Naive thymus-derived CD4-positive, alpha-beta T cell (primary cell): Measurements from ENCODE around the gene GFI1. TPM values are rescaled to one million over a fixed set of nuclear protein-coding genes. Genes with fewer than 3 reads are reported as not detected.

Source experiments
- ATAC-seq: fragments of 150-1000 bp; cut with Tn5 transposase; 2 replicates; pipeline ENCODE4 v1.10.0; 2021; ENCODE audit warnings: mild to moderate bottlenecking, moderate library complexity
- CTCF ChIA-PET: fragments of 350-600 bp; sonication (Branson Sonifier 250); formaldehyde crosslinking; loops from one replicate; lab custom pipeline; 2021; ENCODE audit warnings: antibody characterized with exemption; lab: Charles Lee
- POLR2A ChIA-PET: fragments of 350-600 bp; sonication (Branson Sonifier 250); formaldehyde crosslinking; loops from one replicate; lab custom pipeline; 2021; ENCODE audit warnings: antibody characterized with exemption, inconsistent platforms; lab: Charles Lee
- DNase-seq, 9 donors: peaks; one replicate each; pipeline versions ENCODE4 v3.0.0 to v3.0.0-alpha.2; 2020 to 2022; ENCODE audit warnings: mixed read lengths in 1 of 9
- H3K27ac ChIP-seq: one replicate; pipeline ENCODE4 v1.7.0; 2013; ENCODE audit warnings: mild to moderate bottlenecking, low read depth, low read length, moderate library complexity
- H3K27me3 ChIP-seq, 2 donors: one replicate each; pipeline ENCODE4 v1.7.0; 2013; ENCODE audit warnings: low read length in 2 of 2, mild to moderate bottlenecking in 2 of 2, moderate library complexity in 2 of 2; ENCODE audit not compliant: control insufficient read depth in 2 of 2, insufficient read depth in 2 of 2
- H3K36me3 ChIP-seq, 3 experiments: 1 replicate in 2 of 3; 2 replicates in 1 of 3; pipeline ENCODE4 v1.7.0; 2013; ENCODE audit warnings: low read length in 3 of 3, mild to moderate bottlenecking in 3 of 3, moderate library complexity in 1 of 3; ENCODE audit not compliant: insufficient read depth in 3 of 3, control insufficient read depth in 2 of 3
- H3K4me1 ChIP-seq, 2 donors: one replicate each; pipeline ENCODE4 v1.7.0; 2013; ENCODE audit warnings: low read length in 2 of 2, mild to moderate bottlenecking in 2 of 2, moderate library complexity in 1 of 2; ENCODE audit not compliant: control insufficient read depth in 2 of 2, insufficient read depth in 2 of 2
- H3K4me3 ChIP-seq: 2 replicates; pipeline ENCODE4 v1.7.0; 2013; ENCODE audit warnings: mild to moderate bottlenecking, low read length
- H3K9me3 ChIP-seq, 3 experiments: 1 replicate in 2 of 3; 2 replicates in 1 of 3; pipeline ENCODE4 v1.7.0; 2013; ENCODE audit warnings: low read length in 3 of 3; ENCODE audit not compliant: control insufficient read depth in 2 of 3
- H3K27ac Mint-ChIP-seq, 9 donors: one replicate each; pipeline ENCODE4 v1.8.0; 2020 to 2022; ENCODE audit warnings: mixed read lengths in 9 of 9, mild to moderate bottlenecking in 8 of 9, moderate library complexity in 5 of 9, inconsistent platforms in 2 of 9
- H3K27me3 Mint-ChIP-seq, 5 donors: one replicate each; pipeline ENCODE4 v1.8.0; 2021 to 2022; ENCODE audit warnings: mixed read lengths in 5 of 5, mild to moderate bottlenecking in 1 of 5
- H3K36me3 Mint-ChIP-seq, 5 donors: one replicate each; pipeline ENCODE4 v1.8.0; 2020 to 2022; ENCODE audit warnings: mixed read lengths in 5 of 5, mild to moderate bottlenecking in 3 of 5, inconsistent platforms in 1 of 5
- H3K4me1 Mint-ChIP-seq, 7 donors: one replicate each; pipeline ENCODE4 v1.8.0; 2020 to 2022; ENCODE audit warnings: mixed read lengths in 7 of 7, mild to moderate bottlenecking in 3 of 7, inconsistent platforms in 1 of 7
- H3K4me3 Mint-ChIP-seq, 10 donors: one replicate each; pipeline ENCODE4 v1.8.0; 2020 to 2022; ENCODE audit warnings: mild to moderate bottlenecking in 10 of 10, mixed read lengths in 10 of 10, moderate library complexity in 6 of 10, inconsistent platforms in 2 of 10
- H3K9me3 Mint-ChIP-seq, 11 donors: one replicate each; pipeline ENCODE4 v1.8.0; 2020 to 2022; ENCODE audit warnings: mixed read lengths in 11 of 11, mild to moderate bottlenecking in 4 of 11, inconsistent platforms in 1 of 11, moderate library complexity in 1 of 11
- intact Hi-C, 2 donors: fragments of 100-400 bp; cut with micrococcal nuclease; formaldehyde crosslinking; loops; one replicate each; pipeline ENCODE4 v1.15.1; 2023
- polyA plus RNA-seq, 2 donors: library from polyadenylated mRNA; unstranded; fragments of 300-500 nt; fragmentation: Illumina TruSeq; gene quantifications; one replicate each; pipeline ENCODE4 v1.2.3, GENCODE V29; 2021
- total RNA-seq, 6 experiments: library from RNA in 5 of 6; stranded (reverse) in 5 of 6; gene quantifications; 1 replicate in 5 of 6; 2 replicates in 1 of 6; pipeline ENCODE4 v1.2.3 and lab custom pipeline; 2021 to 2026

GFI1 gene
- total and polyA plus RNA-seq, 7 experiments from 2014 or later: 3.3 to 78.8 (median 13.8) TPM

DNA sequence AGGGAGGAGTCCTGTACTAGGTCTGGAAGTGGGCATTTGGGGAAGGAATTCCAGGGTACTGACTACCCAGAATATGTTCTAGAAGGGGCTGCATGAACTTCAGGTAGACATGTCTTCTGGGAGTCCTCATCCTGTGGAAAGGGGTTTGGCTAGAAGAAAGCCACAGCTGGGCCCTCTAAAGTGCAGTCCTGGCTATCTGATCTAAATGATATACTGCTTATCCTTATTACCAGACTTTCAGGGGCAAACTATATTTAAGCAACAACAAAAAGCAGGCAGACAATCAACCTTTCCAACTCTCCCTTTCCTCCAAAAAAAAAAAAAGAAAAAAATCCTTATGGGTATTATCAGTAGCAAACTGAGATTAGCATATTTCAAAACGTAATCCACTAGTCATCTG, 29.8 kb upstream of the GFI1 start:
- ChIA-PET POLR2A (no interaction called here), CTCF (no interaction called here)
- H3K9me3 Mint-ChIP-seq: peaks cover 0 to 6% (median 0%) of the 10 kb centered on the region in 11 donors
- peaks cover 0 to 12% (median 4%) of the 10 kb centered on the region in 5 donors for H3K36me3 Mint-ChIP-seq
- Histone ChIP-seq H3K36me3 (no peaks in the 10 kb centered on the region), H3K27me3 (no peaks in the 10 kb centered on the region), H3K4me1 (no peaks in the 10 kb centered on the region), H3K4me3 (no peak overlapping the region), H3K9me3 (no peaks in the 10 kb centered on the region), H3K27ac (no peak overlapping the region)
- intact Hi-C loops: no loop called here
- no peak for DNase-seq
- peaks cover 0 to 47% (median 3%) of the 10 kb centered on the region in 7 donors for H3K4me1 Mint-ChIP-seq
- no peak overlapping the region for H3K4me3 Mint-ChIP-seq
- no peak for ATAC-seq
- no peaks in the 10 kb centered on the region for H3K27me3 Mint-ChIP-seq
- H3K27ac Mint-ChIP-seq: no peak overlapping the region

DNA sequence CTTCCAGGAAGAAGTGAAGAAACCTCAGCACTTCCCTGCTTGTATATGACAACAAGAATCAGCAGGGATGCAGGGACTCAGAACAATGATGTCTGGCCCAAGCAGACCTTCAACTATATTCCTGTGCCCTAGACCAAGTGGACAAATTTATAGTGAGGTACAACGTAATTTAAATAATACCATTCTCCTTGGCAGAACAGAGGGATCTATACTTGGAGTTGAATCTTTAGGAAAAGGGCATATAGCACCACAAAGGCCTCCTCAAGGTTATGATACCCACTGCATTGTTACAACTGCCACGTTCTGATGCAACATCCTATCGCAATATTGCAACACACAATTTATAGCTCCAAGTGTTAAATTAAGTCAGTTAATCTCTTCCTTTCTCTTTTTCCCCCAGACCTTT, 29.1 kb upstream of the GFI1 start:
- H3K27ac Mint-ChIP-seq: peak overlapping the region in 1 of 9 donors; percentile 61
- POLR2A ChIA-PET: no interaction called here

DNA sequence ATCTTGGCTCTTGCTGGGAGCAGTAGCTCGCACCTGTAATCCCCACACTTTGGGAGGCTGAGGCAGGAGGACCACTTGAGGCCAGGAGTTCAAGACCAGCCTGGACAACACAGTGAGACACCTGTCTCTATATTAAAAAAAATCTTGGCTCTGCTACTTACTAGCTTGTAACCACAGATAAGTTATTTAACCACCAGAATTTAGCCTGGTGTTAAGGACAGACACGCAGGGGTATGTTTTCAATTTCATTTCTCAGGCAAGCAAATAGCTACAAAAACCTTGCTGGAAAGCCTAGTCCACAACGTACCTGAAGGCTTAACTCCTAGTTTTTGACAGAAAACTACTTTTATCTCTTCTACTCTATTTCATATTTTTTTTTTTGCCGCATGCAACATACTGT, 24.8 kb upstream of the GFI1 start:
- intact Hi-C loops: no loop called here
- Histone ChIP-seq H3K27me3 (no peaks in the 10 kb centered on the region), H3K27ac (no peak overlapping the region), H3K36me3 (no peaks in the 10 kb centered on the region), H3K4me3 (no peak overlapping the region), H3K4me1 (no peaks in the 10 kb centered on the region), H3K9me3 (no peaks in the 10 kb centered on the region)
- ATAC-seq (no peak), DNase-seq (no peak)
- H3K27ac Mint-ChIP-seq: no peak overlapping the region
- H3K27me3 Mint-ChIP-seq: no peaks in the 10 kb centered on the region
- peaks cover 0 to 2% (median 0%) of the 10 kb centered on the region in 11 donors for H3K9me3 Mint-ChIP-seq
- H3K36me3 Mint-ChIP-seq: peaks cover 0 to 5% (median 0%) of the 10 kb centered on the region in 5 donors
- POLR2A ChIA-PET: no interaction called here
- H3K4me3 Mint-ChIP-seq: no peak overlapping the region
- CTCF ChIA-PET: interaction anchor here (1.5 kb wide), 1 partner anchor 27 kb away, joined by 4 read pairs; no protein-coding TSS in a partner anchor
- peaks cover 0 to 37% (median 0%) of the 10 kb centered on the region in 7 donors for H3K4me1 Mint-ChIP-seq

More for the DNA sequence above, 29.1 kb upstream of the GFI1 start:
- H3K4me3 ChIP-seq: no peak overlapping the region
- H3K4me1 Mint-ChIP-seq: peaks cover 0 to 51% (median 3%) of the 10 kb centered on the region in 7 donors
- intact Hi-C loops: no loop called here
- peaks cover 0 to 6% (median 0%) of the 10 kb centered on the region in 11 donors for H3K9me3 Mint-ChIP-seq
- CTCF ChIA-PET: no interaction called here
- H3K27me3 Mint-ChIP-seq: no peaks in the 10 kb centered on the region
- no peak overlapping the region for H3K27ac ChIP-seq
- H3K36me3 ChIP-seq: no peaks in the 10 kb centered on the region
- peaks cover 0 to 12% (median 4%) of the 10 kb centered on the region in 5 donors for H3K36me3 Mint-ChIP-seq
- H3K27me3 ChIP-seq: no peaks in the 10 kb centered on the region
- no peaks in the 10 kb centered on the region for H3K9me3 ChIP-seq
- H3K4me1 ChIP-seq: no peaks in the 10 kb centered on the region
- DNase-seq (no peak), ATAC-seq (no peak)
- no peak overlapping the region for H3K4me3 Mint-ChIP-seq

- Mint-ChIP-seq H3K9me3 (no peaks in the 10 kb centered on the region), H3K27me3 (no peaks in the 10 kb centered on the region), H3K36me3 (peaks cover 0 to 5% (median 0%) of the 10 kb centered on the region in 5 donors), H3K4me1 (peaks cover 6 to 30% (median 9%) of the 10 kb centered on the region in 7 donors), H3K4me3 (no peak overlapping the region), H3K27ac (no peak overlapping the region)
- Histone ChIP-seq H3K4me3 (no peak overlapping the region), H3K27ac (no peak overlapping the region), H3K4me1 (no peaks in the 10 kb centered on the region), H3K27me3 (no peaks in the 10 kb centered on the region), H3K9me3 (no peaks in the 10 kb centered on the region), H3K36me3 (no peaks in the 10 kb centered on the region)
- CTCF ChIA-PET: no interaction called here
- ATAC-seq (no peak), DNase-seq (no peak)
- POLR2A ChIA-PET: no interaction called here
- intact Hi-C loops: loop anchor here in 1 of 2 donors (1.0 kb wide), 1 partner anchor 9 kb away; no protein-coding TSS in a partner anchor
Measured at GRCh38 chr1:92509619-92510018, 22.9 kb upstream of the GFI1 start.

- Histone ChIP-seq H3K27me3 (no peaks in the 10 kb centered on the region), H3K36me3 (no peaks in the 10 kb centered on the region), H3K9me3 (no peaks in the 10 kb centered on the region), H3K27ac (no peak overlapping the region), H3K4me3 (no peak overlapping the region), H3K4me1 (no peaks in the 10 kb centered on the region)
- Mint-ChIP-seq H3K4me3 (peak overlapping the region in 1 of 10 donors; percentile 18), H3K27me3 (no peaks in the 10 kb centered on the region), H3K9me3 (no peaks in the 10 kb centered on the region), H3K27ac (peak overlapping the region in 6 of 9 donors; percentile 5 to 68 (median 48)), H3K36me3 (peaks cover 0 to 3% (median 0%) of the 10 kb centered on the region in 5 donors), H3K4me1 (peaks cover 11 to 42% (median 21%) of the 10 kb centered on the region in 7 donors)
- no peak for DNase-seq
- ChIA-PET POLR2A (no interaction called here), CTCF (no interaction called here)
- peak; percentile 16 for ATAC-seq
- intact Hi-C loops: loop anchor here in 1 of 2 donors (2.0 kb wide), 1 partner anchor 32 kb away; no protein-coding TSS in a partner anchor
Measured at GRCh38 chr1:92505015-92505692, 18.4 kb upstream of the GFI1 start.

DNA sequence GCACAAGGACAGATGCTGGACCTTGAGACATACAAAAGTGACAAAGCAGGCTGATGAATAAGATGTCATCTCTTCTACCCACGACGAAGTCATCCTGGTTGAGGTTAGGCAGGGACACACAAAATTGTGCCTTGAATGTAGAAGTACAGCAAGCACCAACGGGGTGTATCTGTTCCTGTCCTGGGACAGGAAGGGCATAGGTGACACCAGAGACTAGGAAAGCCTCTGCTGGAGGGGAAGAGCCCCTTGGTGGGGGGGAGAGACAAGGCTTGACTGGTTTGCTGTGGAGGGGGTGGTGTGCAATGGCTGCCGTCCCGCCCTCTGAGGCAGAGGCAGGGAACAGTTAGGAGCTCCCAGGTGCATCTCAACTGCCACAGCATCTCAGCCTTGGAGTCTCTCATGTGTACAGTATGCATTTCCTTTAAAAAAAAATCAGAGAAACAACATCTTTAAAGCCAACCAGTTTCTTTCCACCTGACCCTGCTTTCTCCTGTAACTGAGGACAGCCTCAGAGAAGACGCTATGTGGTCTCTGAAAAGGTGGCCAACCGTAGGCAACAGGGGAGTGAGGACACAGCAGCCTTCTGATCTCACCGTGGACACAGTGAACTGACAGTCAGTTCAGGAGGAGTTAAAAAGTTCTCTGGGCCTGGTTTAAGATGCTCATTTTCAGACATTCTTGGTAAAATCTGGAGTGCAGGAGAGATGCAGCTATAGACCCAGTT, 17.7 kb upstream of the GFI1 start:
- Mint-ChIP-seq H3K9me3 (no peaks in the 10 kb centered on the region), H3K36me3 (peaks cover 0 to 5% (median 0%) of the 10 kb centered on the region in 5 donors), H3K27ac (peak overlapping the region in 7 of 9 donors; percentile 5 to 68 (median 43)), H3K4me1 (peaks cover 11 to 38% (median 21%) of the 10 kb centered on the region in 7 donors), H3K27me3 (no peaks in the 10 kb centered on the region), H3K4me3 (peak overlapping the region in 1 of 10 donors; percentile 29)
- Histone ChIP-seq H3K27me3 (no peaks in the 10 kb centered on the region), H3K4me3 (no peak overlapping the region), H3K36me3 (no peaks in the 10 kb centered on the region), H3K9me3 (no peaks in the 10 kb centered on the region), H3K27ac (no peak overlapping the region), H3K4me1 (no peaks in the 10 kb centered on the region)
- intact Hi-C loops: loop anchor here in 1 of 2 donors (2.0 kb wide), 1 partner anchor 32 kb away; no protein-coding TSS in a partner anchor
- POLR2A ChIA-PET: interaction anchor here (0.7 kb wide), 1 partner anchor 204 kb away, joined by 3 read pairs; no protein-coding TSS in a partner anchor
- ATAC-seq: peak; percentile 14
- no peak for DNase-seq
- CTCF ChIA-PET: no interaction called here
